ENCODE measurements around the gene NHERF1. TPM values are rescaled to one million over a fixed set of nuclear protein-coding genes. Genes with fewer than 3 reads are reported as not detected.

Gene NHERF1
- total RNA-seq, 4 donors from 2014 or later: 10.3 to 25.7 (median 19.9) TPM

DNA sequence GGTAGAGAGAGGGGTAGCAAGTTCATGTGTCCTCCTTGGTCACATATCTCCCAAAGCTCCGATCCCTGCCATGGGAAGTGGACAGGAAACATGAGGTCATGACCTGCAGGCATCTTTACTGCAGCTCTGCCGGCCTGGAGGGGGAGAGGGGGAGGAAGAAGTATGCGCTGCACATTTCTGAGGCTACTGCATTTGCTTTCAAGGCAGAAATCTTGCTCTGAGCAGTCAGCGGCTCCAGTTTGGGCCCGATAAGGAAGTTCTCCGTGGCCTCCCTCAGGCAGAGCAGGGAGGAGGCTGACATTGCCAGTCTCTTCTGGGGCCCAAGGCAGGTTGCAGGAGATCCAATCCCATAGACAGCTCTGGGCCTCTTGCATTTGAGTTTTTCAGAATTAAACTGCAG is 1.5 kb upstream of the NHERF1 start:
- peaks cover 44% of the 10 kb centered on the region for H3K27me3 ChIP-seq
- H3K36me3 ChIP-seq: no peaks in the 10 kb centered on the region
- 0 to 46% methylated on average over 1 to 3 of the region's 6 CpGs for WGBS, 2 donors (ENCODE audit: low coverage in 1 of 2)
- no peaks in the 10 kb centered on the region for H3K9me3 ChIP-seq
- peaks cover 0 to 75% (median 9%) of the 10 kb centered on the region in 3 donors for H3K4me1 ChIP-seq
- H3K27ac ChIP-seq: peak overlapping the region in 3 of 4 donors; percentile 43 to 85 (median 80)
- TF ChIP-seq POLR2AphosphoS5 (IDR thresholded peaks at IDR 0.05) (no peak), CTCF (IDR thresholded peaks at IDR 0.05) (no peak), EP300 (IDR thresholded peaks at IDR 0.05) (no peak), POLR2A (IDR thresholded peaks at IDR 0.05) (no peak)
- no peak for ATAC-seq
- H3K4me3 ChIP-seq: no peak overlapping the region

GRCh38 chr17:74748279-74748528 is 224 bp upstream of the NHERF1 start:
- H3K4me1 ChIP-seq: peaks cover 0 to 83% (median 9%) of the 10 kb centered on the region in 3 donors
- H3K4me3 ChIP-seq: peak overlapping the region; percentile 36 to 92
- TF ChIP-seq EP300 (IDR thresholded peaks at IDR 0.05) (no peak), POLR2AphosphoS5 (IDR thresholded peaks at IDR 0.05) (no peak), CTCF (IDR thresholded peaks at IDR 0.05) (peak in 3 of 4 experiments; percentile 27 to 55 (median 51)), POLR2A (IDR thresholded peaks at IDR 0.05) (no peak)
- H3K27me3 ChIP-seq: peaks cover 32% of the 10 kb centered on the region
- ATAC-seq: no peak
- H3K9me3 ChIP-seq: no peaks in the 10 kb centered on the region
- no CpG with 5 or more reads among the region's 34 CpGs for WGBS, 2 donors (ENCODE audit: low coverage in 1 of 2)
- H3K36me3 ChIP-seq: no peaks in the 10 kb centered on the region
- peak overlapping the region in 3 of 4 donors; percentile 79 to 85 (median 80) for H3K27ac ChIP-seq

DNA sequence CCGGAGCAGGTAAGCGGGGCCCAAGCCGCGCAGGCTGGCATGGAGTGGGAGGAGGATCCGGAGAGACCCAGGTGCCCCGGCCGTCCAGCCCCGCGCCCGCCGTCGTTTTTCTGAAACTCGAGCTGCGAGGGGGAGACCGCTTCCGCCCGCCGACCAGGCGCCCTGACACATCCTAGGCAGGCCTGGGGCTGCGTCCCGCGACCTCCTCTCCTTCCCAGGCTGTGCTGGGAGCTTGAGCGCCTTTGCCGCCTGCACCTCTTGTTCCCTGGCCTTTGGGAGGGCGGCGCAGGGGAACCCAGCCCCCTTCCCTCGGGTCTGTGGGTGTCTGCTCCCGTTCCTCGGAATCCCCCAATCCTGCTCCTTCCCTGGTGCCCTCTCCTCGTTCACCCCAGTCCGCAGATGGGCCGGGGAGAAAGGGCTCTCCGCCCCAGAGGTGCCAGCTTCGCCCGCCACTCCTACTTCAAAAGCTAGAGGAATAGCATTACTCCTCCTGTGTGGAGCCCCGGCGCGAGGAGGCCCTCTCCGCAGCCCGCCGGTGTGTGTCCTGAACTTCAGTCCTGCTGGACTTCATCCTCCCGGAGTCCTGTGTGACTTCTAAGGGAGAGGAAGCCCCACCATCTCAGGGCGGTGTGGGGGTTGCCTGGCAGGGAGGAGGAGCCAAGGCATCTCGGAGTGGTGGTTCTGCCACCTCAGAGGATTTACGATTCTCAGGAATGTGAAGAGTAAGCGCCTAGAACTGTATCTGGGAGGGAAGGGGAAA is 1.0 kb downstream of the NHERF1 start:
- H3K27me3 ChIP-seq: peaks cover 28% of the 10 kb centered on the region
- no peaks in the 10 kb centered on the region for H3K36me3 ChIP-seq
- TF ChIP-seq POLR2AphosphoS5 (IDR thresholded peaks at IDR 0.05) (peak; percentile 46), CTCF (IDR thresholded peaks at IDR 0.05) (no peak), EP300 (IDR thresholded peaks at IDR 0.05) (no peak)
- H3K4me3 ChIP-seq: peak overlapping the region; percentile 56 to 92
- peak overlapping the region in 3 of 4 donors; percentile 79 to 85 (median 80) for H3K27ac ChIP-seq
- peaks cover 0 to 79% (median 9%) of the 10 kb centered on the region in 3 donors for H3K4me1 ChIP-seq
- ATAC-seq: no peak
- no peaks in the 10 kb centered on the region for H3K9me3 ChIP-seq
- 3% methylated on average over 13 of the region's 46 CpGs; no CpG with 5 or more reads in 1 of the 2 donors for WGBS, 2 donors (ENCODE audit: low coverage in 1 of 2)

GRCh38 chr17:74750039-74750326 is 1.6 kb downstream of the NHERF1 start:
- Histone ChIP-seq H3K9me3 (no peaks in the 10 kb centered on the region), H3K27ac (peak overlapping the region in 3 of 4 donors; percentile 79 to 85 (median 80)), H3K4me1 (peaks cover 0 to 73% (median 9%) of the 10 kb centered on the region in 3 donors), H3K36me3 (no peaks in the 10 kb centered on the region), H3K27me3 (peaks cover 28% of the 10 kb centered on the region), H3K4me3 (peak overlapping the region in 1 of 2 donors; percentile 92)
- WGBS, 2 donors (ENCODE audit: low coverage in 1 of 2): 47 to 83% methylated on average over 1 to 6 of the region's 6 CpGs
- TF ChIP-seq POLR2A (IDR thresholded peaks at IDR 0.05) (no peak), EP300 (IDR thresholded peaks at IDR 0.05) (no peak)
- no peak for ATAC-seq

GRCh38 chr17:74750327-74751069 is 2.1 kb downstream of the NHERF1 start:
- H3K4me1 ChIP-seq: peaks cover 0 to 68% (median 9%) of the 10 kb centered on the region in 3 donors
- peaks cover 28% of the 10 kb centered on the region for H3K27me3 ChIP-seq
- H3K36me3 ChIP-seq: no peaks in the 10 kb centered on the region
- no peak for ATAC-seq
- H3K9me3 ChIP-seq: no peaks in the 10 kb centered on the region
- peak overlapping the region in 3 of 4 donors; percentile 79 to 85 (median 80) for H3K27ac ChIP-seq
- peak overlapping the region in 1 of 2 donors; percentile 92 for H3K4me3 ChIP-seq
- TF ChIP-seq POLR2AphosphoS5 (IDR thresholded peaks at IDR 0.05) (peak; percentile 18), EP300 (IDR thresholded peaks at IDR 0.05) (no peak)
- WGBS, 2 donors (ENCODE audit: low coverage in 1 of 2): 68 to 80% methylated on average over 1 to 5 of the region's 13 CpGs

Data from gastroesophageal sphincter (tissue), 4 donors.